Stimulated activated CD8-positive, alpha-beta memory T cell treated with anti-CD3 and anti-CD28 coated beads, Interleukin-15, amount 100 ng/mL, for 4 hours (primary cell): ENCODE data around the gene PPP1R14B.

Experiments
- DNase-seq, 2 donors: peaks; one replicate each; pipeline ENCODE4 v3.0.0-alpha.2; 2020; ENCODE audit warnings: low read depth in 2 of 2

PPP1R14B gene

GRCh38 chr11:64246871-64247728 is at the start of gene PPP1R14B:
Gene PPP1R14B, minus strand, starts transcription at chr11:64246943. Its CDS starts 270 bp downstream, at chr11:64246673.
- peak; percentile 59 to 65 for DNase-seq

- no peak for DNase-seq
These were observed 49.5 kb upstream of the PPP1R14B start for GRCh38 chr11:64296236-64296635.

- DNase-seq: no peak
These were observed 49.0 kb upstream of the PPP1R14B start for GRCh38 chr11:64295760-64296159.

GRCh38 chr11:64294774-64295173 is 48.0 kb upstream of the PPP1R14B start:
- DNase-seq: no peak

GRCh38 chr11:64292460-64293254 is 45.9 kb upstream of the PPP1R14B start:
- DNase-seq: no peak

GRCh38 chr11:64291752-64292459 is 45.2 kb upstream of the PPP1R14B start:
- no peak for DNase-seq

GRCh38 chr11:64291262-64291751 is 44.6 kb upstream of the PPP1R14B start, which contains the start of gene KCNK4:
Gene KCNK4, plus strand, starts transcription at chr11:64291302. Its CDS starts 1,717 bp downstream, at chr11:64293019.
- DNase-seq: no peak

GRCh38 chr11:64290352-64291261 is 43.9 kb upstream of the PPP1R14B start:
- DNase-seq: no peak

- no peak for DNase-seq
These were observed 42.3 kb upstream of the PPP1R14B start for GRCh38 chr11:64289002-64289564.

GRCh38 chr11:64288353-64288750 is 41.6 kb upstream of the PPP1R14B start:
- DNase-seq: no peak

GRCh38 chr11:64287676-64288352 is 41.1 kb upstream of the PPP1R14B start:
- DNase-seq: no peak

- no peak for DNase-seq
These were observed 40.0 kb upstream of the PPP1R14B start for GRCh38 chr11:64286801-64287159.

GRCh38 chr11:64285885-64286800 is 39.4 kb upstream of the PPP1R14B start:
- DNase-seq: no peak

- DNase-seq: peak; percentile 82 to 85
These were observed 38.5 kb upstream of the PPP1R14B start, which contains the start of gene GPR137 for GRCh38 chr11:64284962-64285884. Gene GPR137, plus strand, starts transcription at chr11:64285848. Its CDS starts 677 bp downstream, at chr11:64286525.

GRCh38 chr11:64284048-64284961 is 37.6 kb upstream of the PPP1R14B start, which contains the start of gene BAD:
Gene BAD, minus strand, starts transcription at chr11:64284665. Its CDS starts 297 bp downstream, at chr11:64284368.
- DNase-seq: peak; percentile 82 to 84

GRCh38 chr11:64283092-64283491 is 36.3 kb upstream of the PPP1R14B start:
- DNase-seq: no peak
